Activated CD8-positive, alpha-beta T cell treated with anti-CD3 and anti-CD28 coated beads, Interleukin-2, amount 10 ng/mL, durations not matched to agents 7 days and 5 days (primary cell): ENCODE measurements around the gene TMEM169. TPM values are rescaled to one million over a fixed set of nuclear protein-coding genes. Genes with fewer than 3 reads are reported as not detected.
A peak's percentile ranks its signal among the peaks of the same experiment; 100 is the strongest.

Experiments
- ATAC-seq: fragments of 150-1000 bp; cut with Tn5 transposase; one replicate; pipeline ENCODE4 v1.10.0; 2021; ENCODE audit warnings: moderate library complexity
- CTCF ChIA-PET: fragments of 350-600 bp; sonication (Branson Sonifier 250); formaldehyde crosslinking; loops from one replicate; lab custom pipeline; 2021; ENCODE audit warnings: antibody characterized with exemption; lab: Charles Lee
- POLR2A ChIA-PET: fragments of 350-600 bp; sonication (Branson Sonifier 250); formaldehyde crosslinking; loops from one replicate; lab custom pipeline; 2021; ENCODE audit warnings: antibody characterized with exemption; lab: Charles Lee
- DNase-seq: peaks from one replicate; pipeline ENCODE4 v3.0.0-alpha.2; 2020
- H3K27ac Mint-ChIP-seq: one replicate; pipeline ENCODE4 v1.8.0; 2021; ENCODE audit warnings: mild to moderate bottlenecking, mixed read lengths
- H3K27me3 Mint-ChIP-seq: one replicate; pipeline ENCODE4 v1.8.0; 2021; ENCODE audit warnings: low read depth, mixed read lengths
- H3K36me3 Mint-ChIP-seq: one replicate; pipeline ENCODE4 v1.8.0; 2021; ENCODE audit warnings: low read depth, mixed read lengths
- H3K4me1 Mint-ChIP-seq: one replicate; pipeline ENCODE4 v1.8.0; 2021; ENCODE audit warnings: low read depth, mixed read lengths
- H3K4me3 Mint-ChIP-seq: one replicate; pipeline ENCODE4 v1.8.0; 2021; ENCODE audit warnings: mild to moderate bottlenecking, mixed read lengths
- H3K9me3 Mint-ChIP-seq: one replicate; pipeline ENCODE4 v1.8.0; 2022; ENCODE audit warnings: mixed read lengths; ENCODE audit not compliant: insufficient read depth
- total RNA-seq, 2 experiments: library from RNA; stranded (reverse); gene quantifications; one replicate each; pipeline ENCODE4 v1.2.3, GENCODE V29; 2021

The TMEM169 gene, protein sequence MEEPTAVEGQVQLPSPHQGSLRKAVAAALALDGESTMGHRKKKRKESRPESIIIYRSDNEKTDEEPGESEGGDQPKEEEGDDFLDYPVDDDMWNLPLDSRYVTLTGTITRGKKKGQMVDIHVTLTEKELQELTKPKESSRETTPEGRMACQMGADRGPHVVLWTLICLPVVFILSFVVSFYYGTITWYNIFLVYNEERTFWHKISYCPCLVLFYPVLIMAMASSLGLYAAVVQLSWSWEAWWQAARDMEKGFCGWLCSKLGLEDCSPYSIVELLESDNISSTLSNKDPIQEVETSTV
- 1 to 10 TPM; 1.2 to 1.4 TPM for total RNA-seq

DNA sequence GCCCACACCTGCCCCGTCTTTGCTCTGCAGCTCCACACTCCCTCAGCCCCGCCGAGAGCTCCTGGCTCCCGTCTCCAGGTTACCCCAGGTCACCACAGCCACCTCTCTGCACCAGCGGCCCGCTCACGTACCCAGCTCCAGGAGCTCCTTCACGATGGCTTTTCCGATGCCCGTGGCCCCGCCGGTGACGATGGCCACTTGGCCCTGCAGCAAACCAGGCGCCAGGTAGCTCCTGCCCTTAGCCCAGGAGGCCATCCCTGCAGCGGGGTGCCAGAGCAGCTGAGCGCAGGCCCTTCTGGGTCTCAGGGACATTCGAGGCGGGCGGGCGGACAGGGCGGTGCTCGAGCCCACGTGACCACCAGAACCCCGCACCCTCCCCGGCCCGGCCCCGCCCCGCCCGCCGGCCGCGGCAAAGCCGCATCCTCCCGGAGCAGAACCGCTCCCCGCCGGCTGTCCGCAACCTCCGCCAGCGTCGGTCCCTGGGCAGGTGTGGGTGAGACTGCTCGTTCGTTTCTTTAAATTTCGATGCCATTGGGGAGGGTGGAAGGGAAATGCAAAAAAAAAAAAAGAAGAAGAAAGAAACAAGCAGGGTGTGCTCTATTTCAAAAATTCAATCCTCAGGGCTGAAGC lies at the start of gene TMEM169, which contains the start of gene PECR:
TSS of gene TMEM169 (plus strand) at position 433 of the 630 bp plus-strand sequence. CDS start 14,045 bp downstream, outside the sequence.
TSS of gene PECR (minus strand) at position 323 of the 630 bp plus-strand sequence. CDS start at position 255, 68 bp downstream.
- peak within 1 kb of the TSS; percentile 83 for H3K27ac Mint-ChIP-seq
- peak within 1 kb of the TSS; percentile 92 for H3K4me3 Mint-ChIP-seq
- H3K4me1 Mint-ChIP-seq = peaks cover 54% of the 10 kb centered on the region
- POLR2A ChIA-PET = interaction anchor here (0.8 to 2.2 kb wide), 5 partner anchors 9 to 32 kb away, joined by 3 to 13 read pairs (median 3); partner anchors contain the start of gene XRCC5
- H3K36me3 Mint-ChIP-seq = peaks cover 9% of the 10 kb centered on the region
- H3K9me3 Mint-ChIP-seq = no peaks in the 10 kb centered on the region
- DNase-seq (peak; percentile 86), ATAC-seq (peak; percentile 95)
- H3K27me3 Mint-ChIP-seq = no peaks in the 10 kb centered on the region
- CTCF ChIA-PET = interaction anchor here (0.7 to 6.6 kb wide), 9 partner anchors 10 to 60 kb away, joined by 3 to 76 read pairs (median 6); partner anchors contain the start of gene XRCC5

DNA sequence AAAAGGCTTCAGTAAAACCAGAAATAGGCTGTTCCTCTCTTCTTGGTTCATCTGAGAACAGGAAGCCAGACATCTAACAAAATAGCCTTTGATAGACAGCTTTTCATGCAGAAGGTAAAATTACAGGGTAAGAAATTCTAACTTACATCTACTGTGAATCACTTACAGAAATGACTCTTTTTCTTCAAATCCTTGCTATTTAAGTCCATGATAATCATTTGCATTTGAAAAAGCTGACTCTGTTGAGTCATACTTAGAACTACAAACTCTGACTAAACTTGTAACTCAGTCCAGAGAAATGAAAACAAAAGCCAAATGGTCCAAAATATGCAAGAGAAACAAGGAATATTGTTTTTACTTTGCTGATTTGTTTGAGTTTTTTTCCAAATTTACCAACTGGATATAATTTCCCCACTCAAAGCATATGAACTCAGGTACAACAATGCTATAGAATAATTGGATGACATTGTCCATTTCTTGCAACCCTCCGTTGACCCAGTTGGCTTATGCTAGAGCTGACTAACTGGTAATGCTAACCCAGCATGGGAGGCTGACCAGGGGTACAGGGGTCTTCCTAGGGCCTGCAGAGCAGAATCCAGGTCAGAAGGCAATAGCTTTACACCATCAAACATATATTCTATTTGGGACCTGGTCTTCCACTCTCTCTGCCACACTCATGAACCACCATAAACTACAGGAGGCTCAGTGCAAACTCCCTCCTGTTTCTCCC lies 49.6 kb upstream of the TMEM169 start:
- ATAC-seq (no peak), DNase-seq (no peak)
- H3K36me3 Mint-ChIP-seq = peaks cover 20% of the 10 kb centered on the region
- POLR2A ChIA-PET = interaction anchor here (0.8 to 1.5 kb wide), 3 partner anchors 17 to 26 kb away, joined by 3 to 4 read pairs (median 4); no protein-coding TSS in a partner anchor
- no peaks in the 10 kb centered on the region for H3K27me3 Mint-ChIP-seq
- H3K4me3 Mint-ChIP-seq = no peak overlapping the region
- CTCF ChIA-PET = interaction anchor here (0.7 to 7.0 kb wide), 18 partner anchors 10 to 163 kb away, joined by 3 to 138 read pairs (median 6); partner anchors contain the start of genes MREG and XRCC5
- peaks cover 30% of the 10 kb centered on the region for H3K4me1 Mint-ChIP-seq
- H3K9me3 Mint-ChIP-seq = no peaks in the 10 kb centered on the region
- no peak overlapping the region for H3K27ac Mint-ChIP-seq

DNA sequence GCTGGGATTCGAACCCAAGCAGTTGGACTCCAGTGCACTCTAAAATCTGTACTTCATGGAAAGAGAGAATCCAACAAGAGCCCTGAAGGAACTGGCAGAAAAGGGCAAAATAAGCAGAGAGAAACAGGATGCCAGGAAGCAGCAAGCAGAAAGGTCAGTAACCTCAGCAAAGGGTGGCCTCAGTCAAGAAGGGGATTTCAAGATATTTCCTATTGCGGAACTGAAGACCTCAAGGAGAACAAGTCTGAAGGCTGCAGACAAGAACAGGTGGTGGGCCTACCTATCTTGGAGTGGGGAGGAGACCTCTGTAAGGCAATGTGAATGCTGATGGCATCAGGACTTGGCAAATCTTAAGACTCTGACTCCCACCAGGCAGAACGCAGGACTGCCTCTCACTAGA lies 48.3 kb upstream of the TMEM169 start:
- no peak overlapping the region for H3K4me3 Mint-ChIP-seq
- DNase-seq = no peak
- peaks cover 23% of the 10 kb centered on the region for H3K36me3 Mint-ChIP-seq
- no peak overlapping the region for H3K27ac Mint-ChIP-seq
- no peak for ATAC-seq
- CTCF ChIA-PET = interaction anchor here (0.6 to 7.0 kb wide), 27 partner anchors 9 to 154 kb away, joined by 3 to 138 read pairs (median 5); partner anchors contain the start of genes MREG, PECR, TMEM169 and XRCC5
- POLR2A ChIA-PET = interaction anchor here (0.8 to 1.3 kb wide), 2 partner anchors 75 to 77 kb away, joined by 3 to 5 read pairs; no protein-coding TSS in a partner anchor
- no peaks in the 10 kb centered on the region for H3K27me3 Mint-ChIP-seq
- H3K9me3 Mint-ChIP-seq = no peaks in the 10 kb centered on the region
- H3K4me1 Mint-ChIP-seq = peaks cover 30% of the 10 kb centered on the region

GRCh38 chr2:216034065-216034464 lies 47.7 kb upstream of the TMEM169 start:
- CTCF ChIA-PET = interaction anchor here (0.6 to 7.0 kb wide), 24 partner anchors 9 to 153 kb away, joined by 3 to 138 read pairs (median 5); partner anchors contain the start of genes PECR, TMEM169 and XRCC5
- ATAC-seq (peak; percentile 82), DNase-seq (peak; percentile 88)
- POLR2A ChIA-PET = interaction anchor here (0.8 to 1.3 kb wide), 2 partner anchors 74 to 76 kb away, joined by 3 to 5 read pairs; no protein-coding TSS in a partner anchor
- Mint-ChIP-seq H3K36me3 (peaks cover 23% of the 10 kb centered on the region), H3K9me3 (no peaks in the 10 kb centered on the region), H3K27me3 (no peaks in the 10 kb centered on the region), H3K4me1 (peaks cover 30% of the 10 kb centered on the region), H3K4me3 (no peak overlapping the region), H3K27ac (peak overlapping the region; percentile 35)

GRCh38 chr2:216039918-216040317 lies 41.8 kb upstream of the TMEM169 start:
- no peaks in the 10 kb centered on the region for H3K9me3 Mint-ChIP-seq
- DNase-seq (no peak), ATAC-seq (no peak)
- no peak overlapping the region for H3K27ac Mint-ChIP-seq
- no peak overlapping the region for H3K4me3 Mint-ChIP-seq
- no peaks in the 10 kb centered on the region for H3K27me3 Mint-ChIP-seq
- POLR2A ChIA-PET = no interaction called here
- H3K4me1 Mint-ChIP-seq = no peaks in the 10 kb centered on the region
- peaks cover 20% of the 10 kb centered on the region for H3K36me3 Mint-ChIP-seq
- CTCF ChIA-PET = interaction anchor here (1.3 to 1.5 kb wide), 2 partner anchors 19 to 72 kb away, joined by 4 to 5 read pairs; no protein-coding TSS in a partner anchor

DNA sequence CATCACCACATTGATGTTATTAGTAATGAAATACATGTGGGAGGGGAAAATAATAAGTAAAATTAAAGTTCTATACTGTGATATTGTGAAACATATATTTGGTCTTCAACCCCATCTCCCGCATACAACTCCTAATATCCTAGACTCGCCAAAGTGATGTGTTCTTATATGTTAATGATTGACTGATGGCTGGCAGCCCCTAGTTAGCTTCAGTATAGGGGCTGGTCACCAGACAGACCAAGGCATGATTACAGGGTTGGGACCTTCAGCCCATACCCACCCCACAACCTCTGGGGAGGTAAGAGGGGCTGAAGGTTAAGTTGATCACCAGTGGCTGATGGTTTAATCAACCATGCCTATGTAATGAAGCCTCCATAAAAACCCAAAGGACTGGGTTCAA lies 40.3 kb upstream of the TMEM169 start:
- H3K4me3 Mint-ChIP-seq = no peak overlapping the region
- DNase-seq (no peak), ATAC-seq (no peak)
- H3K4me1 Mint-ChIP-seq = no peaks in the 10 kb centered on the region
- H3K9me3 Mint-ChIP-seq = no peaks in the 10 kb centered on the region
- ChIA-PET POLR2A (no interaction called here), CTCF (interaction anchor here (1.1 to 1.6 kb wide), 3 partner anchors 9 to 17 kb away, joined by 3 to 8 read pairs (median 4); no protein-coding TSS in a partner anchor)
- H3K36me3 Mint-ChIP-seq = peaks cover 21% of the 10 kb centered on the region
- H3K27me3 Mint-ChIP-seq = no peaks in the 10 kb centered on the region
- no peak overlapping the region for H3K27ac Mint-ChIP-seq

DNA sequence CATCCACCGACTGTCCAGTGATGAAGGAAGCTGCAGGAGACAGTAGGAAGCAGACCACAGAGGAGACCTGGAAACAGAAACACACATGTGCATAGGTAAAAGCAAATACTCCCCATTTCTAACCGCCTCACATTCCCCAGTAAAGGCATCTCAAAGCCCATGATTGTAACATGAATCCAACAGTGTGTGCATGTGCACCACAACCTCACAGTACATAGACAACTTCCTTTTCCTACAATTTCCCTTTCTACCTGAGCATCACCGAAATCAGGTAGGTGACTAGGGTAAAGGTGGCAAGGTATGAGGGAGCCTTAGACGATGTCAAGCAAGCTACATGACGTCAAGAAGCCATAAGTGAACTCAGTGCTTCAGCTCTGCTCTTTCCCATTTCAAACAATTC lies 37.8 kb upstream of the TMEM169 start:
- Mint-ChIP-seq H3K27me3 (no peaks in the 10 kb centered on the region), H3K9me3 (no peaks in the 10 kb centered on the region), H3K27ac (no peak overlapping the region), H3K4me1 (no peaks in the 10 kb centered on the region), H3K4me3 (no peak overlapping the region), H3K36me3 (peaks cover 23% of the 10 kb centered on the region)
- no peak for ATAC-seq
- POLR2A ChIA-PET = interaction anchor here (0.7 kb wide), 1 partner anchor 46 kb away, joined by 3 read pairs; no protein-coding TSS in a partner anchor
- CTCF ChIA-PET = interaction anchor here (1.6 to 3.3 kb wide), 4 partner anchors 10 to 68 kb away, joined by 3 to 16 read pairs (median 6); no protein-coding TSS in a partner anchor
- no peak for DNase-seq

- no peak for DNase-seq
- POLR2A ChIA-PET = no interaction called here
These were observed 36.7 kb upstream of the TMEM169 start for GRCh38 chr2:216044883-216045486.

DNA sequence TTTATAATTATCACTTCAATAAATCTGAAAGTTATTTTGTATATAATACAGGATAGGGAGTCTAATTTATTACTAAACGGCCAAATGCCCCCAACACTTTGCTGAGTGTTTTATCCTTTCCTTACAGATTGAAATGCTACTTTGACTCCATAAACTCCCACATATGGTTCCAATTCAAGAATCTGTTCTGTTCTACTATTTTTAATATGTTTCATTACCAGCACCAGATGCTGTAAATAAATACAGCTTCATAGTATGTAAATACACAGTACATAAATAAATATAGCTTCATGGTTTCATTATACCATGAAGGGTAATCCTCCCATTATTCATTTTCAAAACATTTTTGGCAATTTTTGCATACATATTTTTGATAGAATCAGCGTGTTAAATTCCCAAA lies 34.3 kb upstream of the TMEM169 start:
- H3K9me3 Mint-ChIP-seq = no peaks in the 10 kb centered on the region
- DNase-seq (no peak), ATAC-seq (no peak)
- ChIA-PET POLR2A (no interaction called here), CTCF (interaction anchor here (0.7 kb wide), 1 partner anchor 15 kb away, joined by 3 read pairs; no protein-coding TSS in a partner anchor)
- H3K27ac Mint-ChIP-seq = no peak overlapping the region
- H3K36me3 Mint-ChIP-seq = peaks cover 18% of the 10 kb centered on the region
- H3K27me3 Mint-ChIP-seq = no peaks in the 10 kb centered on the region
- H3K4me3 Mint-ChIP-seq = no peak overlapping the region
- no peaks in the 10 kb centered on the region for H3K4me1 Mint-ChIP-seq

More at GRCh38 chr2:216044883-216045486, 36.7 kb upstream of the TMEM169 start:
- Mint-ChIP-seq H3K27ac (no peak overlapping the region), H3K4me3 (no peak overlapping the region), H3K9me3 (no peaks in the 10 kb centered on the region), H3K27me3 (no peaks in the 10 kb centered on the region), H3K36me3 (peaks cover 20% of the 10 kb centered on the region), H3K4me1 (no peaks in the 10 kb centered on the region)
- CTCF ChIA-PET = interaction anchor here (1.6 to 3.3 kb wide), 4 partner anchors 11 to 21 kb away, joined by 5 to 16 read pairs (median 8); no protein-coding TSS in a partner anchor
- no peak for ATAC-seq

DNA sequence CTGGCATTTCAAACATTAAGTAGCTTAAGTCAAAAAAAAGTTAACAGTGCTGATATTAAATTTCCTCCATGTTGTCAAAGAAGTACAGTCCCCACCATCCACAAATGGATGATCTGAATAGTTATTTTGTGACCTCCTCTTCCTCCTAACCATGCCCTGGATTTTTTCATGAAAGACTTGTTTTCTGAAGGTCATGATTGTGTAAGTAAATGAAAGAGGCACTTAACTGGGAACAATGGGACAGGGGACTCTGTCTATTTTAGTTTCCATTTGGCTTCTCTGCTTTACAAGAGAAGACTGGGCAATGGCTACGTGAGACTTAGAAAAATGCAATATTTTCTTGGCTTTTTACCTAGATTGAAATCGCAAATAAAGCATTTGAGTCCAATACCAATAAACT lies 32.3 kb upstream of the TMEM169 start:
- CTCF ChIA-PET = no interaction called here
- POLR2A ChIA-PET = no interaction called here
- Mint-ChIP-seq H3K9me3 (no peaks in the 10 kb centered on the region), H3K27ac (no peak overlapping the region), H3K36me3 (peaks cover 10% of the 10 kb centered on the region), H3K4me1 (no peaks in the 10 kb centered on the region), H3K27me3 (no peaks in the 10 kb centered on the region), H3K4me3 (no peak overlapping the region)
- ATAC-seq = no peak
- DNase-seq = no peak
